ENCODE measurements around the gene PLA2G4A. TPM values are rescaled to one million over a fixed set of nuclear protein-coding genes. Genes with fewer than 3 reads are reported as not detected.

The PLA2G4A gene
- total RNA-seq, 1 experiment from 2014 or later, result 8.6 TPM

DNA sequence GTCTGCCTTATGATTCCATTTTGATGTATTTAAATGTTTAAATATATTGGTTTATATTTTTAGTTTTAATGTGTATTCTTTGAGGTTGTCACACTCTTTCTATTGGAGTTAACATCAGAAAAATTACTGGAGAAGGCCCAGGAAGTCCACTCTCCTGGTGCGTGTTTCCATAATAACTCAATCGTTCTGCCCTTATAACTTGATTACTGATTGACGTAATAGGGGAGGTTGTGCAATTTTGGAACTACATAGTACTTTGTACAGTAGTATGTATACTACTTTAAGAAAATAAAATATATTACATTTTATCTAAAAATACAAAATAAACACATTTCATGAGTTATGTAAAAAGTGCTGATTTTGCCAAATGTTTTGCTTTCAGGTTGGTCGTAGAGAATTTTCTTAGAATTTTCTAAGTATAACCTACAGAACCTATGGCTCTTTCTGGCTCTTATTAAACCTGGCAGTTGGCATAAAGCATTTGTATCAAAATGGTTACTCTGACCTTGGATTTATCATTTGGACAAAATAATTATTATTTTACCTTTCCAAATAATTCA is 5.7 kb downstream of the PLA2G4A start:
- Histone ChIP-seq H2AFZ (ENCODE audit: low read depth, low read length, poor library complexity, severe bottlenecking) (no peak overlapping the region), H3K9me2 (ENCODE audit: insufficient read depth) (no peaks in the 10 kb centered on the region), H3K4me3 (replicated peaks in 1 of 2; ENCODE audit: low read depth in 1 of 2, low read length in 2 of 2) (no peak overlapping the region), H3K27ac (ENCODE audit: low read depth, low read length) (no peak overlapping the region), H3K79me2 (ENCODE audit: insufficient read depth, low read length) (no peaks in the 10 kb centered on the region), H3K9ac (ENCODE audit: low read length) (no peak overlapping the region), H3K27me3 (ENCODE audit: insufficient read depth, low read length) (no peaks in the 10 kb centered on the region), H4K20me1 (ENCODE audit: insufficient read depth) (no peaks in the 10 kb centered on the region), H3K36me3 (ENCODE audit: control insufficient read depth in 1 of 2, insufficient read depth in 2 of 2, low read length in 2 of 2) (no peaks in the 10 kb centered on the region), H3K4me1 (ENCODE audit: control insufficient read depth in 1 of 2, insufficient read depth in 2 of 2, low read length in 2 of 2) (peaks cover 2 to 9% of the 10 kb centered on the region in 2 experiments; a peak in 2 of 4 replicates), H3K4me2 (ENCODE audit: low read length) (no peak overlapping the region), H3K9me3 (ENCODE audit: control insufficient read depth in 1 of 2, insufficient read depth in 1 of 2, low read depth in 1 of 2, low read length in 2 of 2) (no peaks in the 10 kb centered on the region)
- RAD21 ChIA-PET (ENCODE audit: low non-redundant PET in 1 of 2, low total read pairs in 2 of 2, uncharacterized antibody in 2 of 2, unreplicated experiment in 2 of 2), result no interaction called here
- intact Hi-C loops (cut with micrococcal nuclease), result no loop called here
- TF ChIP-seq CBX3 (IDR thresholded peaks at IDR 0.05; ENCODE audit: low read depth) (no peak), RAD21 (IDR thresholded peaks at IDR 0.05; ENCODE audit: low read depth) (no peak), JUND (IDR thresholded peaks at IDR 0.05) (no peak), YY1 (IDR thresholded peaks at IDR 0.05; ENCODE audit: extremely low read depth, insufficient replicate concordance, low read depth, low read length) (no peak), TCF7L2 (IDR thresholded peaks at IDR 0.05; ENCODE audit: borderline replicate concordance, extremely low read depth, insufficient read depth, insufficient read length) (no peak), EGR1 (IDR thresholded peaks at IDR 0.05; ENCODE audit: low read depth) (no peak), SP1 (IDR thresholded peaks at IDR 0.05; ENCODE audit: low read depth) (no peak), EZH2 (IDR thresholded peaks at IDR 0.05) (no peak), FOSL1 (IDR thresholded peaks at IDR 0.05; ENCODE audit: low read depth) (no peak), CEBPB (IDR thresholded peaks at IDR 0.05; ENCODE audit: low read depth) (no peak), ZNF274 (IDR thresholded peaks at IDR 0.05; ENCODE audit: low read depth, low read length) (no peak)
- TF ChIP-seq, protein P1, sequence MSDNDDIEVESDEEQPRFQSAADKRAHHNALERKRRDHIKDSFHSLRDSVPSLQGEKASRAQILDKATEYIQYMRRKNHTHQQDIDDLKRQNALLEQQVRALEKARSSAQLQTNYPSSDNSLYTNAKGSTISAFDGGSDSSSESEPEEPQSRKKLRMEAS (IDR thresholded peaks at IDR 0.05), result no peak
- TF ChIP-seq, protein P2, sequence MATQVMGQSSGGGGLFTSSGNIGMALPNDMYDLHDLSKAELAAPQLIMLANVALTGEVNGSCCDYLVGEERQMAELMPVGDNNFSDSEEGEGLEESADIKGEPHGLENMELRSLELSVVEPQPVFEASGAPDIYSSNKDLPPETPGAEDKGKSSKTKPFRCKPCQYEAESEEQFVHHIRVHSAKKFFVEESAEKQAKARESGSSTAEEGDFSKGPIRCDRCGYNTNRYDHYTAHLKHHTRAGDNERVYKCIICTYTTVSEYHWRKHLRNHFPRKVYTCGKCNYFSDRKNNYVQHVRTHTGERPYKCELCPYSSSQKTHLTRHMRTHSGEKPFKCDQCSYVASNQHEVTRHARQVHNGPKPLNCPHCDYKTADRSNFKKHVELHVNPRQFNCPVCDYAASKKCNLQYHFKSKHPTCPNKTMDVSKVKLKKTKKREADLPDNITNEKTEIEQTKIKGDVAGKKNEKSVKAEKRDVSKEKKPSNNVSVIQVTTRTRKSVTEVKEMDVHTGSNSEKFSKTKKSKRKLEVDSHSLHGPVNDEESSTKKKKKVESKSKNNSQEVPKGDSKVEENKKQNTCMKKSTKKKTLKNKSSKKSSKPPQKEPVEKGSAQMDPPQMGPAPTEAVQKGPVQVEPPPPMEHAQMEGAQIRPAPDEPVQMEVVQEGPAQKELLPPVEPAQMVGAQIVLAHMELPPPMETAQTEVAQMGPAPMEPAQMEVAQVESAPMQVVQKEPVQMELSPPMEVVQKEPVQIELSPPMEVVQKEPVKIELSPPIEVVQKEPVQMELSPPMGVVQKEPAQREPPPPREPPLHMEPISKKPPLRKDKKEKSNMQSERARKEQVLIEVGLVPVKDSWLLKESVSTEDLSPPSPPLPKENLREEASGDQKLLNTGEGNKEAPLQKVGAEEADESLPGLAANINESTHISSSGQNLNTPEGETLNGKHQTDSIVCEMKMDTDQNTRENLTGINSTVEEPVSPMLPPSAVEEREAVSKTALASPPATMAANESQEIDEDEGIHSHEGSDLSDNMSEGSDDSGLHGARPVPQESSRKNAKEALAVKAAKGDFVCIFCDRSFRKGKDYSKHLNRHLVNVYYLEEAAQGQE (IDR thresholded peaks at IDR 0.05; ENCODE audit: low read depth), result no peak
- TF ChIP-seq, protein P3, sequence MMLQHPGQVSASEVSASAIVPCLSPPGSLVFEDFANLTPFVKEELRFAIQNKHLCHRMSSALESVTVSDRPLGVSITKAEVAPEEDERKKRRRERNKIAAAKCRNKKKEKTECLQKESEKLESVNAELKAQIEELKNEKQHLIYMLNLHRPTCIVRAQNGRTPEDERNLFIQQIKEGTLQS (IDR thresholded peaks at IDR 0.05), result no peak
- TF ChIP-seq, protein P4, sequence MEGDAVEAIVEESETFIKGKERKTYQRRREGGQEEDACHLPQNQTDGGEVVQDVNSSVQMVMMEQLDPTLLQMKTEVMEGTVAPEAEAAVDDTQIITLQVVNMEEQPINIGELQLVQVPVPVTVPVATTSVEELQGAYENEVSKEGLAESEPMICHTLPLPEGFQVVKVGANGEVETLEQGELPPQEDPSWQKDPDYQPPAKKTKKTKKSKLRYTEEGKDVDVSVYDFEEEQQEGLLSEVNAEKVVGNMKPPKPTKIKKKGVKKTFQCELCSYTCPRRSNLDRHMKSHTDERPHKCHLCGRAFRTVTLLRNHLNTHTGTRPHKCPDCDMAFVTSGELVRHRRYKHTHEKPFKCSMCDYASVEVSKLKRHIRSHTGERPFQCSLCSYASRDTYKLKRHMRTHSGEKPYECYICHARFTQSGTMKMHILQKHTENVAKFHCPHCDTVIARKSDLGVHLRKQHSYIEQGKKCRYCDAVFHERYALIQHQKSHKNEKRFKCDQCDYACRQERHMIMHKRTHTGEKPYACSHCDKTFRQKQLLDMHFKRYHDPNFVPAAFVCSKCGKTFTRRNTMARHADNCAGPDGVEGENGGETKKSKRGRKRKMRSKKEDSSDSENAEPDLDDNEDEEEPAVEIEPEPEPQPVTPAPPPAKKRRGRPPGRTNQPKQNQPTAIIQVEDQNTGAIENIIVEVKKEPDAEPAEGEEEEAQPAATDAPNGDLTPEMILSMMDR (IDR thresholded peaks at IDR 0.05 in 2 of 3, conservative IDR thresholded peaks at IDR 0.05 in 1 of 3; ENCODE audit: borderline replicate concordance in 1 of 3, insufficient read depth in 1 of 3, low read depth in 2 of 3, low read length in 2 of 3), result no peak
- CTCF ChIA-PET, result no interaction called here
- DNase-seq (ENCODE audit: low read depth, low spot score) (no peak), ATAC-seq (no peak)
- POLR2A ChIA-PET, result no interaction called here
- BruUV-seq (replicated peaks), result no TSS peak
